MM.1S (cell line): Measurements from ENCODE around the gene FAM76A.

Experiments
- CTCF ChIP-seq: fragments of 300-600 bp; sonication (generic); IDR thresholded peaks from 2 replicates; pipeline ENCODE4 v1.5.1; 2016; ENCODE audit warnings: antibody characterized with exemption, low read length, mixed read lengths
- EZH2 ChIP-seq: fragments of 300-600 bp; sonication (generic); optimal IDR thresholded peaks from 2 replicates; pipeline ENCODE3; 2017; ENCODE audit warnings: low read depth, mild to moderate bottlenecking, antibody characterized with exemption, low read length, mixed read lengths
- EZH2phosphoT487 ChIP-seq: fragments of 300-600 bp; sonication (generic); IDR thresholded peaks from 2 replicates; pipeline ENCODE4 v1.6.1; 2018; ENCODE audit warnings: antibody characterized with exemption, low read length

- TF ChIP-seq CTCF: no peak
- no peak for TF ChIP-seq EZH2
- no peak for TF ChIP-seq EZH2phosphoT487
These were observed 86.2 kb downstream of the FAM76A start for GRCh38 chr1:27811741-27812500.
